ENCODE data around the gene PDE6D.

DNA sequence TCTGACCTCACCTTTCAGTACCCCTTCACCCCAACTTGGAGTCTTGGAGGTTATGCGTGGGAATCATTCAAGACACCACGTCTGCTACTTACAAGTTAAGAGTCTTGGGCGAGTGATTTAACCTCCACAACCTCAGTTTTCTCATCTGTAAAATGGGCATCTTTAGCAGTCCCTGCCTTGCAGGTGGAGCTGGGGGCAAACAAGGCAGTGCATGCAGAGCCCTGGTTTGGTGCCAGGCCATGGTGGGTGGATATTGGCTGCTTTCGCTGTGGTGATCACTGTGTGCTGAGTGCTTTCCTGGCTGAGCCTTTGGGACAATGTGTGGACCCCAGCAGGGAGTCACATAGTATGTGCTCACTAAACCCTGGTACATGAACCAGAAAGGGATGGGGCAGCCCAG lies 93.1 kb downstream of the PDE6D start:
- TF ChIP-seq, protein P1, sequence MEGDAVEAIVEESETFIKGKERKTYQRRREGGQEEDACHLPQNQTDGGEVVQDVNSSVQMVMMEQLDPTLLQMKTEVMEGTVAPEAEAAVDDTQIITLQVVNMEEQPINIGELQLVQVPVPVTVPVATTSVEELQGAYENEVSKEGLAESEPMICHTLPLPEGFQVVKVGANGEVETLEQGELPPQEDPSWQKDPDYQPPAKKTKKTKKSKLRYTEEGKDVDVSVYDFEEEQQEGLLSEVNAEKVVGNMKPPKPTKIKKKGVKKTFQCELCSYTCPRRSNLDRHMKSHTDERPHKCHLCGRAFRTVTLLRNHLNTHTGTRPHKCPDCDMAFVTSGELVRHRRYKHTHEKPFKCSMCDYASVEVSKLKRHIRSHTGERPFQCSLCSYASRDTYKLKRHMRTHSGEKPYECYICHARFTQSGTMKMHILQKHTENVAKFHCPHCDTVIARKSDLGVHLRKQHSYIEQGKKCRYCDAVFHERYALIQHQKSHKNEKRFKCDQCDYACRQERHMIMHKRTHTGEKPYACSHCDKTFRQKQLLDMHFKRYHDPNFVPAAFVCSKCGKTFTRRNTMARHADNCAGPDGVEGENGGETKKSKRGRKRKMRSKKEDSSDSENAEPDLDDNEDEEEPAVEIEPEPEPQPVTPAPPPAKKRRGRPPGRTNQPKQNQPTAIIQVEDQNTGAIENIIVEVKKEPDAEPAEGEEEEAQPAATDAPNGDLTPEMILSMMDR (IDR thresholded peaks at IDR 0.05) = no peak
- TF ChIP-seq POLR2A (IDR thresholded peaks at IDR 0.05) (no peak), POLR2AphosphoS5 (IDR thresholded peaks at IDR 0.05; ENCODE audit: insufficient read depth in 1 of 2, low read depth in 1 of 2) (no peak)

Data from vagina (tissue), 2 donors.